H1 (cell line): Measurements from ENCODE around the gene TBX4. TPM values are rescaled to one million over a fixed set of nuclear protein-coding genes. Genes with fewer than 3 reads are reported as not detected.

Experiments
- CBX5 ChIP-seq: fragments of 300-800, 300-1000 bp; sonication (generic); IDR thresholded peaks from 2 replicates; pipeline ENCODE4 v1.7.1; 2016; ENCODE audit warnings: antibody characterized with exemption, low read length, low read depth
- CBX8 ChIP-seq: fragments of 300-800, 300-1000 bp; sonication (generic); IDR thresholded peaks from 2 replicates; pipeline ENCODE4 v1.7.1; 2016; ENCODE audit warnings: low read depth, low read length, borderline replicate concordance
- CHD1 ChIP-seq: IDR thresholded peaks from 2 replicates; pipeline ENCODE4 v1.6.1; 2012; ENCODE audit warnings: low read depth, low read length, improper control_type of control experiment
- JUND ChIP-seq: IDR thresholded peaks from 2 replicates; pipeline ENCODE4 v1.6.1; 2011; ENCODE audit warnings: mild to moderate bottlenecking, improper control_type of control experiment, low read length
- KDM4A ChIP-seq: IDR thresholded peaks from one replicate; pipeline ENCODE4 v1.7.1; 2012; ENCODE audit warnings: low read depth, mild to moderate bottlenecking, moderate library complexity, low read length, inconsistent platforms; ENCODE audit not compliant: severe bottlenecking
- RFX5 ChIP-seq: IDR thresholded peaks from 2 replicates; pipeline ENCODE4 v1.6.1; 2011; ENCODE audit warnings: low read depth, low read length, improper control_type of control experiment, borderline replicate concordance
- TAF1 ChIP-seq: IDR thresholded peaks from 2 replicates; pipeline ENCODE4 v1.6.1; 2011; ENCODE audit warnings: mild to moderate bottlenecking, low read depth, low read length
- polyA plus RNA-seq, 7 experiments: library from polyadenylated mRNA; depleted of rRNA in 3 of 7; stranded (reverse) in 5 of 7; unstranded in 2 of 7; fragments of >200 nt in 5 of 7; fragments of 200-250 nt in 2 of 7; gene quantifications; 1 replicate in 5 of 7; 2 replicates in 1 of 7; 4 replicates in 1 of 7; pipeline versions ENCODE4 v1.2.1 to v1.2.3, GENCODE V29; 2011 to 2013; ENCODE audit warnings: missing spikeins in 2 of 7, mixed read lengths in 2 of 7
- total RNA-seq: library from RNA; stranded (reverse); fragmentation: NEBNext Ultra II Directional; extraction: Animal tissue kit (Norgen Biotek cat#: 25700); gene quantifications from 2 replicates; pipeline ENCODE4 v1.2.1, GENCODE V29; 2021
- TF ChIP-seq, protein P1 (sequence below): IDR thresholded peaks from 2 replicates; pipeline ENCODE4 v1.6.1; 2012; ENCODE audit warnings: low read length, inconsistent platforms

Gene TBX4
- total and polyA plus RNA-seq, 2 of the 8 experiments (the other 6 are each of a cell fraction or from before 2014, with no cell fraction given): 0.02 TPM; not detected in 1

- TF ChIP-seq CBX5: no peak
- no peak for TF ChIP-seq JUND
- TF ChIP-seq, protein P1, sequence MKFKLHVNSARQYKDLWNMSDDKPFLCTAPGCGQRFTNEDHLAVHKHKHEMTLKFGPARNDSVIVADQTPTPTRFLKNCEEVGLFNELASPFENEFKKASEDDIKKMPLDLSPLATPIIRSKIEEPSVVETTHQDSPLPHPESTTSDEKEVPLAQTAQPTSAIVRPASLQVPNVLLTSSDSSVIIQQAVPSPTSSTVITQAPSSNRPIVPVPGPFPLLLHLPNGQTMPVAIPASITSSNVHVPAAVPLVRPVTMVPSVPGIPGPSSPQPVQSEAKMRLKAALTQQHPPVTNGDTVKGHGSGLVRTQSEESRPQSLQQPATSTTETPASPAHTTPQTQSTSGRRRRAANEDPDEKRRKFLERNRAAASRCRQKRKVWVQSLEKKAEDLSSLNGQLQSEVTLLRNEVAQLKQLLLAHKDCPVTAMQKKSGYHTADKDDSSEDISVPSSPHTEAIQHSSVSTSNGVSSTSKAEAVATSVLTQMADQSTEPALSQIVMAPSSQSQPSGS: no peak
- TF ChIP-seq CHD1: no peak
- TF ChIP-seq TAF1: no peak
- TF ChIP-seq KDM4A: no peak
- no peak for TF ChIP-seq RFX5
- TF ChIP-seq CBX8: no peak
These were observed 67.7 kb downstream of the TBX4 start (continued) for GRCh38 chr17:61519754-61520440.
